Measurements from ENCODE around the gene OPRM1. TPM values are rescaled to one million over a fixed set of nuclear protein-coding genes. Genes with fewer than 3 reads are reported as not detected.
A peak's percentile ranks its signal among the peaks of the same experiment; 100 is the strongest.

OPRM1 gene
- total RNA-seq, 2 experiments from 2014 or later, result not detected

GRCh38 chr6:154252678-154253077 lies 213.6 kb downstream of the OPRM1 start:
- H3K9me3 Mint-ChIP-seq (ENCODE audit: low read depth), result peaks cover 19% of the 10 kb centered on the region
- ATAC-seq (no peak), DNase-seq (no peak)
- H3K4me1 Mint-ChIP-seq, result peaks cover 65% of the 10 kb centered on the region
- POLR2A ChIA-PET, result no interaction called here
- intact Hi-C loops (cut with DNase I, micrococcal nuclease), result loop anchor here in 1 of 2 experiments (5.0 kb wide), 1 partner anchor 100 kb away; no protein-coding TSS in a partner anchor
- no peak overlapping the region for H3K4me3 Mint-ChIP-seq
- CTCF ChIA-PET, result interaction anchor here (1.7 to 2.8 kb wide), 2 partner anchors 17 to 24 kb away, joined by 3 to 21 read pairs; no protein-coding TSS in a partner anchor
- H3K27me3 Mint-ChIP-seq, result peaks cover 6% of the 10 kb centered on the region
- H3K27ac Mint-ChIP-seq, result peak overlapping the region; percentile 21
- H3K36me3 Mint-ChIP-seq (ENCODE audit: low read depth), result peaks cover 17% of the 10 kb centered on the region

DNA sequence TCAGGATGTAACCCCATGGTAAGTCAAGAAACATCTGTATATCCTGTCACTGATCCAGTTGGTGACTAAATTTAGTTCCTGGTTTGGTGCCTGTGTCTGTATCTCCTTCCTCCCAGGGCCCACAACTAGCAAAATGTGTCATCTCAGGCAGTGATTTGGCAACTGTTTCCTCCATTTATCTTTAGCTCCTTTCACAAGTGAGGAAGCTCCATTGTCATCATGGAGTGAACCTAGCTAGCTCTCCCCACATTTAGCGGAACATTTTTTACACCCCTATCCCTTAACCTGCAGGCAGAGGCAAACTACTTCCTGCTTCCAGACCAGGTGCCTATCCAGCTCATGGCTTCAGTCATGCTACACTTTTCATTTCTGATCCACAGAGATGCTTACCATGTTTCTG lies 218.0 kb downstream of the OPRM1 start:
- ATAC-seq (peak; percentile 30), DNase-seq (no peak)
- peaks cover under 1% of the 10 kb centered on the region for H3K27me3 Mint-ChIP-seq
- ChIA-PET POLR2A (no interaction called here), CTCF (interaction anchor here (1.4 to 1.6 kb wide), 3 partner anchors 16 to 20 kb away, joined by 4 to 6 read pairs (median 4); no protein-coding TSS in a partner anchor)
- H3K36me3 Mint-ChIP-seq (ENCODE audit: low read depth), result peaks cover 15% of the 10 kb centered on the region
- intact Hi-C loops (cut with DNase I, micrococcal nuclease), result no loop called here
- peaks cover 19% of the 10 kb centered on the region for H3K9me3 Mint-ChIP-seq (ENCODE audit: low read depth)
- H3K27ac Mint-ChIP-seq, result no peak overlapping the region
- no peak overlapping the region for H3K4me3 Mint-ChIP-seq
- peaks cover 36% of the 10 kb centered on the region for H3K4me1 Mint-ChIP-seq

DNA sequence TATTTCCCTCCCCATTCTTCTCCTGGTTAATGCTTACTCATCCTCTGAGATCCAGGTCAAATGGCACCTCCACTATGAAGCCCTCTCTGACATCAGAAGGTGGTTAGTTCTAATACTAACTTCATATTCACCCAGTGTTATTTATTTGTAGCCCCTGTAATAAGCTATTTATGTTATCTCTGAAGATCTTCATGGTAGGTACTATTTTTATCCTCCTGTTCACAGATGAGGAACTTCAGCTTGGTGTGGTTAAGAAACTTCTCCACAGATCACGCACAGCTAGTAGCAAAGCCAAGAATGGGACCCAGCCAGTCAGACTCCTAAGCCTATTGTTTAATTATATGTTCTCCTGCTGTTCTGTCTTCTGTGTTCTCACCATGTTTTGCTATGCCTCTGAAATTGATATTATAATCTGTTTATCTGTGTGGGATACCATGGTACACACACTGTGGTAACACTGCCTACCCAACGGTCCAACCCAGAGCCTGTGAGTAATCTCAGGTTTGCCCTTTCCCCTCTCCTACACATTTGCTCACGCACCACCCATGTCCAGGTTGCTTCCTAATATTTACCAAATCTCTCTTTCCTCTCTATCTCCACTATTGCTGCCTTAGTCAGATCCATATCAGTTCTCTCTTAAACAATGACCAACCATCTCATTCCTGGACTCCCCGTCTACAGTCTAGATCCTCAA lies 219.2 kb downstream of the OPRM1 start:
- DNase-seq (no peak), ATAC-seq (peak; percentile 19)
- peaks cover 19% of the 10 kb centered on the region for H3K9me3 Mint-ChIP-seq (ENCODE audit: low read depth)
- H3K36me3 Mint-ChIP-seq (ENCODE audit: low read depth), result peaks cover 15% of the 10 kb centered on the region
- ChIA-PET POLR2A (no interaction called here), CTCF (interaction anchor here (1.4 to 1.6 kb wide), 3 partner anchors 17 to 19 kb away, joined by 4 to 6 read pairs (median 4); no protein-coding TSS in a partner anchor)
- H3K4me1 Mint-ChIP-seq, result peaks cover 25% of the 10 kb centered on the region
- H3K4me3 Mint-ChIP-seq, result no peak overlapping the region
- H3K27ac Mint-ChIP-seq, result no peak overlapping the region
- intact Hi-C loops (cut with DNase I, micrococcal nuclease), result no loop called here
- H3K27me3 Mint-ChIP-seq, result no peaks in the 10 kb centered on the region

- DNase-seq, result no peak
- intact Hi-C loops (cut with DNase I, micrococcal nuclease), result no loop called here
- Mint-ChIP-seq H3K27me3 (no peaks in the 10 kb centered on the region), H3K36me3 (ENCODE audit: low read depth) (peaks cover 2% of the 10 kb centered on the region), H3K4me3 (no peak overlapping the region), H3K27ac (no peak overlapping the region), H3K9me3 (ENCODE audit: low read depth) (peaks cover 3% of the 10 kb centered on the region), H3K4me1 (peaks cover 24% of the 10 kb centered on the region)
- ATAC-seq, result no peak
- POLR2A ChIA-PET, result no interaction called here
- CTCF ChIA-PET, result interaction anchor here (1.3 to 1.4 kb wide), 2 partner anchors 16 to 107 kb away, joined by 3 read pairs; no protein-coding TSS in a partner anchor
These were observed 222.8 kb downstream of the OPRM1 start for GRCh38 chr6:154261688-154262397.

DNA sequence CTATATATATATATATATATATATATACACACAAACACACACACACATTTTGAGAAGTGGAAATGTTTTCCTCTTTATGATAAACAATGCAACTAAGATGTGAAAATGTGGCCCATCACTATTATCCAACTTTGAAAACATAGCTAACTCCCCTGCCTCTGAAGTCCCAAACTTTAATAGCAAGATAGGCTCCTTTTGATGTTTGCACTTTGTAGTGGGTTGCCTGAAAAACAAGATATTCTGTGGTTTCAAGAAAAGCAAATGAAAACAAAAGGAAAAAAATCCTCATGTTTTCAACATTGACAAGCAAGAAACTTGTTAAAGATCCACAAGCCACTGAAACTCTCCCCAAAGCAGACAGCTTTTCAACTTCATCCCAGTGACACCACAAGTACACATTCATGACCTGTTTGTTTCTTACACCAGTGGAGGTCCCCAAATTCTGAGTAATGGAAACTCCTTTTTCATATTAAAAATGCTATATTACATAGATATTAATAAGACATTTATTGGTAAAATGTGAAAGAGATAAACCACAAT lies 227.6 kb downstream of the OPRM1 start:
- intact Hi-C loops (cut with DNase I, micrococcal nuclease), result loop anchor here in 1 of 2 experiments (1.0 kb wide), 1 partner anchor 16 kb away; no protein-coding TSS in a partner anchor
- Mint-ChIP-seq H3K27ac (no peak overlapping the region), H3K36me3 (ENCODE audit: low read depth) (peaks cover 2% of the 10 kb centered on the region), H3K9me3 (ENCODE audit: low read depth) (peaks cover 3% of the 10 kb centered on the region), H3K4me3 (no peak overlapping the region), H3K27me3 (no peaks in the 10 kb centered on the region), H3K4me1 (peaks cover 28% of the 10 kb centered on the region)
- DNase-seq (no peak), ATAC-seq (peak; percentile 73)
- POLR2A ChIA-PET, result no interaction called here
- CTCF ChIA-PET, result interaction anchor here (0.9 to 4.8 kb wide), 8 partner anchors 9 to 220 kb away, joined by 3 to 36 read pairs (median 4); no protein-coding TSS in a partner anchor

- ChIA-PET CTCF (interaction anchor here (0.6 to 4.8 kb wide), 8 partner anchors 8 to 146 kb away, joined by 3 to 36 read pairs (median 4); no protein-coding TSS in a partner anchor), POLR2A (interaction anchor here (0.5 to 0.6 kb wide), 2 partner anchors 45 to 107 kb away, joined by 3 to 4 read pairs; no protein-coding TSS in a partner anchor)
- Mint-ChIP-seq H3K4me1 (peaks cover 28% of the 10 kb centered on the region), H3K27ac (no peak overlapping the region), H3K4me3 (no peak overlapping the region), H3K36me3 (ENCODE audit: low read depth) (peaks cover 2% of the 10 kb centered on the region), H3K27me3 (no peaks in the 10 kb centered on the region), H3K9me3 (ENCODE audit: low read depth) (peaks cover 3% of the 10 kb centered on the region)
- no peak for DNase-seq
- intact Hi-C loops (cut with DNase I, micrococcal nuclease), result no loop called here
- peak; percentile 19 for ATAC-seq
These were observed 228.6 kb downstream of the OPRM1 start for GRCh38 chr6:154267508-154268106.

DNA sequence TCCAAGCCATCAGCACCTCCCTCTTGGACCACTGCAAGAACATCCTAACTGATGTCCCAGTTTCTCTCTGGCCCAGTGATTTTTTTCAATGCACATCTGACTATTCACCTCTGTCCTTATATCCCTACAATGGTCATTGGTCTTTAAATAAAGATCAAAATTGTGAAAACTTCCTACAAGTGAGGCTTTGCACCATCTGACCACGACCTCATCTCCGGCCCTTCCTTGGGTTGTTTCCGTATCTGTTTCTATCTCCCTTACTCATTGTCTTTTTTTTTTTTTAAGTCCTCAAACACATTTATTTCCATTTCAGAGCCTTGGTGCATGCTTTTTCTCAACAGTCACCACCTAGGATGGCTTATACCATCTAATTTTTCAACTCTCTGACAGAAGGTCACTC lies 229.4 kb downstream of the OPRM1 start:
- ATAC-seq, result no peak
- peaks cover 2% of the 10 kb centered on the region for H3K36me3 Mint-ChIP-seq (ENCODE audit: low read depth)
- intact Hi-C loops (cut with DNase I, micrococcal nuclease), result no loop called here
- no peak overlapping the region for H3K4me3 Mint-ChIP-seq
- H3K9me3 Mint-ChIP-seq (ENCODE audit: low read depth), result peaks cover 3% of the 10 kb centered on the region
- H3K27me3 Mint-ChIP-seq, result no peaks in the 10 kb centered on the region
- ChIA-PET CTCF (interaction anchor here (1.6 kb wide), 1 partner anchor 9 kb away, joined by 3 read pairs; no protein-coding TSS in a partner anchor), POLR2A (no interaction called here)
- peaks cover 28% of the 10 kb centered on the region for H3K4me1 Mint-ChIP-seq
- no peak overlapping the region for H3K27ac Mint-ChIP-seq
- DNase-seq, result no peak

- intact Hi-C loops (cut with DNase I, micrococcal nuclease), result no loop called here
- Mint-ChIP-seq H3K27me3 (no peaks in the 10 kb centered on the region), H3K4me1 (peaks cover 30% of the 10 kb centered on the region), H3K9me3 (ENCODE audit: low read depth) (no peaks in the 10 kb centered on the region), H3K36me3 (ENCODE audit: low read depth) (no peaks in the 10 kb centered on the region), H3K4me3 (no peak overlapping the region), H3K27ac (no peak overlapping the region)
- ChIA-PET CTCF (interaction anchor here (0.8 to 10.1 kb wide), 9 partner anchors 8 to 121 kb away, joined by 3 to 130 read pairs (median 3); no protein-coding TSS in a partner anchor), POLR2A (no interaction called here)
- ATAC-seq, result no peak
- no peak for DNase-seq
These were observed 235.1 kb downstream of the OPRM1 start for GRCh38 chr6:154274168-154274567.

GRCh38 chr6:154276810-154277628 lies 238.0 kb downstream of the OPRM1 start:
- CTCF ChIA-PET, result interaction anchor here (0.6 to 10.1 kb wide), 36 partner anchors 8 to 165 kb away, joined by 3 to 130 read pairs (median 4); no protein-coding TSS in a partner anchor
- no peak for DNase-seq
- POLR2A ChIA-PET, result interaction anchor here (0.5 to 0.7 kb wide), 2 partner anchors 75 to 78 kb away, joined by 3 read pairs; no protein-coding TSS in a partner anchor

GRCh38 chr6:154277629-154278017 lies 238.6 kb downstream of the OPRM1 start:
- ChIA-PET POLR2A (interaction anchor here (0.7 kb wide), 1 partner anchor 75 kb away, joined by 3 read pairs; no protein-coding TSS in a partner anchor), CTCF (interaction anchor here (0.6 to 10.1 kb wide), 30 partner anchors 8 to 164 kb away, joined by 3 to 130 read pairs (median 4); no protein-coding TSS in a partner anchor)
- peaks cover under 1% of the 10 kb centered on the region for H3K36me3 Mint-ChIP-seq (ENCODE audit: low read depth)
- peak overlapping the region; percentile 63 for H3K4me3 Mint-ChIP-seq
- H3K27ac Mint-ChIP-seq, result peak overlapping the region; percentile 84
- H3K27me3 Mint-ChIP-seq, result no peaks in the 10 kb centered on the region
- peak; percentile 33 for DNase-seq
- intact Hi-C loops (cut with DNase I, micrococcal nuclease), result loop anchor here (1.0 to 2.0 kb wide), 6 partner anchors 27 to 132 kb away; no protein-coding TSS in a partner anchor
- H3K9me3 Mint-ChIP-seq (ENCODE audit: low read depth), result no peaks in the 10 kb centered on the region
- H3K4me1 Mint-ChIP-seq, result peaks cover 29% of the 10 kb centered on the region
- ATAC-seq, result peak; percentile 39

More at GRCh38 chr6:154276810-154277628, 238.0 kb downstream of the OPRM1 start:
- Mint-ChIP-seq H3K9me3 (ENCODE audit: low read depth) (no peaks in the 10 kb centered on the region), H3K27ac (peak overlapping the region; percentile 84), H3K36me3 (ENCODE audit: low read depth) (no peaks in the 10 kb centered on the region), H3K4me3 (peak overlapping the region; percentile 63), H3K4me1 (peaks cover 29% of the 10 kb centered on the region), H3K27me3 (no peaks in the 10 kb centered on the region)
- peak; percentile 78 for ATAC-seq
- intact Hi-C loops (cut with DNase I, micrococcal nuclease), result loop anchor here (1.0 to 2.0 kb wide), 6 partner anchors 27 to 132 kb away; no protein-coding TSS in a partner anchor
